Mammary epithelial cell (primary cell): ENCODE results near the gene JAM3.

Experiments
- CTCF ChIP-seq, 2 donors: IDR thresholded peaks in 1 of 2; conservative IDR thresholded peaks in 1 of 2; 2 replicates each; pipeline ENCODE4 v1.5.1; 2011 to 2012; ENCODE audit warnings: inconsistent platforms in 2 of 2, low read length in 2 of 2, mild to moderate bottlenecking in 2 of 2, control low read depth in 1 of 2, low read depth in 1 of 2; ENCODE audit not compliant: insufficient read depth in 1 of 2; ENCODE audit errors: extremely low read depth in 1 of 2
- EZH2 ChIP-seq: IDR thresholded peaks from 2 replicates; pipeline ENCODE4 v1.6.1; 2012; ENCODE audit warnings: low read length, inconsistent platforms, borderline replicate concordance

- TF ChIP-seq CTCF (conservative IDR thresholded peaks at IDR 0.05 in 1 of 2, IDR thresholded peaks at IDR 0.05 in 1 of 2; ENCODE audit: extremely low read depth in 1 of 2, insufficient read depth in 1 of 2, low read depth in 1 of 2, low read length in 2 of 2) (no peak), EZH2 (no peak)
Observed at GRCh38 chr11:134074766-134075165, 5.9 kb downstream of the JAM3 start.
